Chondrocyte (in vitro differentiated cells): ENCODE data around the gene DHRS11. TPM values are rescaled to one million over a fixed set of nuclear protein-coding genes. Genes with fewer than 3 reads are reported as not detected.

ENCODE experiments used
- DNase-seq: peaks from one replicate; pipeline ENCODE4 v3.0.0; 2021; ENCODE audit warnings: mixed read lengths, low spot score
- H3K27ac Mint-ChIP-seq: one replicate; pipeline ENCODE4 v1.8.0; 2021; ENCODE audit warnings: mild to moderate bottlenecking, moderate library complexity, mixed read lengths; ENCODE audit not compliant: unreplicated experiment
- H3K27me3 Mint-ChIP-seq: 2 replicates; pipeline ENCODE4 v1.8.0; 2021; ENCODE audit warnings: low read depth, mixed read lengths
- H3K36me3 Mint-ChIP-seq: 2 replicates; pipeline ENCODE4 v1.8.0; 2021; ENCODE audit warnings: low read depth, mixed read lengths
- H3K4me1 Mint-ChIP-seq: 2 replicates; pipeline ENCODE4 v1.8.0; 2021; ENCODE audit warnings: low read depth, mild to moderate bottlenecking, mixed read lengths
- H3K4me3 Mint-ChIP-seq: one replicate; pipeline ENCODE4 v1.8.0; 2021; ENCODE audit warnings: mild to moderate bottlenecking, moderate library complexity, mixed read lengths; ENCODE audit not compliant: unreplicated experiment
- H3K9me3 Mint-ChIP-seq: 2 replicates; pipeline ENCODE4 v1.8.0; 2021; ENCODE audit warnings: low read depth, mixed read lengths
- total RNA-seq: library from RNA; stranded (reverse); gene quantifications from 3 replicates; pipeline ENCODE4 v1.2.1, GENCODE V29; 2021
- TF ChIP-seq, protein P1 (sequence below): fragments of 200-600 bp; sonication (generic); IDR thresholded peaks from 2 replicates; pipeline ENCODE4 v1.5.0; 2021; ENCODE audit warnings: antibody characterized with exemption, mild to moderate bottlenecking, moderate library complexity

The DHRS11 gene
- total RNA-seq, 1 donor from 2014 or later = 4.2 TPM

DNA sequence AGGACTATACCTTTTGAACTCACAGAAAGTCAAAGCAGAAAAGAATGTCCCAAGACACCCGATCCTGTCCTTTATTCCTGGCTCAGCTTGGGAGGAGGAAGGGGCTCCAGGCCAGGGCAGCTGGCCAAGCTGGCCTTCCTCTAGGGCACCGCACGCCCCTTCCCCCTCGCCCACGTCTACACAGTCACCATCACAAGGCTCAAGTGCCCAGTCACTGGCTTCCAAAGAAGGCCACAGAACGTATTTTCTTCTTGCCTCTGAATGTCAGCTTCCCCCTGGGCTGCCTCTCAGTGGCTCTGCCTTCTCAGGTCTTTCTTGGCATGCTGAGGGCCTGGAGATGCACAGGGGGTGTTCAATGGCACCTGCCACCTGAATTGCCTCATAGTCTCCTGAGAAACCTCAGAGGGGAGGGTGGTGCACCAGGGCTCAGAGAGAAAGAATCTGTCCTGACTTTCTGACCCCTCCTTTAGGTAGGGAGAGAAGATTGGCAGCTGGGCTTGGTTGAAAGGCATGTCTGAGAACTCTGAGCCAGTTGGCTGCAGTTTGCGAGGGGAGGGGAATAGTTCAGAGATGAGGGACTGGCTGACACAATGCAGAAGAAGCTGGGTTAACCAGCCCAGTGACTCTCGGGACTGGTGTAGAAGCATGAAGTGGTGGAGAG lies 2.1 kb downstream of the DHRS11 start:
- H3K36me3 Mint-ChIP-seq = peaks cover 4% of the 10 kb centered on the region
- H3K9me3 Mint-ChIP-seq = no peaks in the 10 kb centered on the region
- H3K4me1 Mint-ChIP-seq = peaks cover 19% of the 10 kb centered on the region
- TF ChIP-seq, protein P1, sequence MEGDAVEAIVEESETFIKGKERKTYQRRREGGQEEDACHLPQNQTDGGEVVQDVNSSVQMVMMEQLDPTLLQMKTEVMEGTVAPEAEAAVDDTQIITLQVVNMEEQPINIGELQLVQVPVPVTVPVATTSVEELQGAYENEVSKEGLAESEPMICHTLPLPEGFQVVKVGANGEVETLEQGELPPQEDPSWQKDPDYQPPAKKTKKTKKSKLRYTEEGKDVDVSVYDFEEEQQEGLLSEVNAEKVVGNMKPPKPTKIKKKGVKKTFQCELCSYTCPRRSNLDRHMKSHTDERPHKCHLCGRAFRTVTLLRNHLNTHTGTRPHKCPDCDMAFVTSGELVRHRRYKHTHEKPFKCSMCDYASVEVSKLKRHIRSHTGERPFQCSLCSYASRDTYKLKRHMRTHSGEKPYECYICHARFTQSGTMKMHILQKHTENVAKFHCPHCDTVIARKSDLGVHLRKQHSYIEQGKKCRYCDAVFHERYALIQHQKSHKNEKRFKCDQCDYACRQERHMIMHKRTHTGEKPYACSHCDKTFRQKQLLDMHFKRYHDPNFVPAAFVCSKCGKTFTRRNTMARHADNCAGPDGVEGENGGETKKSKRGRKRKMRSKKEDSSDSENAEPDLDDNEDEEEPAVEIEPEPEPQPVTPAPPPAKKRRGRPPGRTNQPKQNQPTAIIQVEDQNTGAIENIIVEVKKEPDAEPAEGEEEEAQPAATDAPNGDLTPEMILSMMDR = no peak
- H3K4me3 Mint-ChIP-seq = no peak overlapping the region
- peak overlapping the region; percentile 54 for H3K27ac Mint-ChIP-seq
- no peak for DNase-seq
- H3K27me3 Mint-ChIP-seq = no peaks in the 10 kb centered on the region

GRCh38 chr17:36594626-36595401 lies 3.1 kb downstream of the DHRS11 start:
- H3K27ac Mint-ChIP-seq = no peak overlapping the region

GRCh38 chr17:36597226-36597625 lies 5.5 kb downstream of the DHRS11 start:
- Mint-ChIP-seq H3K4me1 (peaks cover 25% of the 10 kb centered on the region), H3K4me3 (no peak overlapping the region), H3K36me3 (peaks cover 2% of the 10 kb centered on the region), H3K27ac (no peak overlapping the region), H3K27me3 (no peaks in the 10 kb centered on the region), H3K9me3 (no peaks in the 10 kb centered on the region)
- no peak for DNase-seq
- TF ChIP-seq, protein P1 = no peak

More at GRCh38 chr17:36594626-36595401, 3.1 kb downstream of the DHRS11 start:
- H3K9me3 Mint-ChIP-seq = no peaks in the 10 kb centered on the region
- peaks cover 19% of the 10 kb centered on the region for H3K4me1 Mint-ChIP-seq
- no peak for DNase-seq
- H3K36me3 Mint-ChIP-seq = peaks cover 2% of the 10 kb centered on the region
- no peak overlapping the region for H3K4me3 Mint-ChIP-seq
- H3K27me3 Mint-ChIP-seq = no peaks in the 10 kb centered on the region
- TF ChIP-seq, protein P1 = no peak

DNA sequence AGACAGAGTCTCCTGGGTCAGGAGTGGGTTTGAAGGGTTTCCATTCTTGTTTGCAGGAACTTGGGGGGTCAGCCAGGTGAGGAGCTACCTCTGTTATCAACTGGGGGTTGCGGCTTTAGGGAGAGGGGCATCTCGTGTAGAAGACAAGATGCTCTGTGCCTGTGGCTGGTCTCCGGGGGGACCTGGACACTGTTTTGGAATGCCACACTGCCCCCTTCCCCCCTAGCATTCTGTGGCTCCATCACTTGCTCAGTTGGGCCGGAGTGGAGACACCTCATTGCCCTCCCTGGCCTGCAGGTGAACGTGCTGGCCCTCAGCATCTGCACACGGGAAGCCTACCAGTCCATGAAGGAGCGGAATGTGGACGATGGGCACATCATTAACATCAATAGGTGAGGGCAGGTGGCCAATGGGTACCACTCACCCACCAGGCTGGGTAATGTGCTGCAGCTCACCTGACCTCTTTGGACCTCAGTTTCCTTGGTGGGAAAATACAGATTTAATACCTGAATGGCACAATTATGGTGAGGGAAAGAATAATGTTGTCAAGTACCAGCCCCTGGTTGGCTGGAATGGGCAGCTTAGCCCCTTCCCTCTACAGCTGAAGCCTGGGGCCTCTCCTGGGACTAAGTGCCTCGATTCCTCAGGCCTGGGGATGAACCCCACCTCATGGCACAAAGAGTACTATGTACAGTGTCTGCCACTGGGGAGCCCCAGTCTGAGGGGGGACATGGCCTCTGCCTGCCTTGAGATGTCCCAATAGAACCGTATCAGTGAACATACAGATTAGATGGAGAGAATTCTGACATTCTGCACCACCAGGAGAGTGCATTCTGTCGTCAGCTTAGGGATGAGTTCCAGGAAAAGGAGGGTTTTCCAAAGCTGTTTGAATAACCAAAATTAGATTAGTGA lies 6.4 kb downstream of the DHRS11 start:
- Mint-ChIP-seq H3K27me3 (no peaks in the 10 kb centered on the region), H3K36me3 (peaks cover 2% of the 10 kb centered on the region), H3K27ac (no peak overlapping the region), H3K4me3 (no peak overlapping the region), H3K9me3 (no peaks in the 10 kb centered on the region), H3K4me1 (peaks cover 25% of the 10 kb centered on the region)
- TF ChIP-seq, protein P1 = no peak
- DNase-seq = no peak

- H3K9me3 Mint-ChIP-seq = no peaks in the 10 kb centered on the region
- H3K4me3 Mint-ChIP-seq = no peak overlapping the region
These were observed 7.3 kb downstream of the DHRS11 start for GRCh38 chr17:36598951-36599401.

More at GRCh38 chr17:36598951-36599401, 7.3 kb downstream of the DHRS11 start:
- DNase-seq = no peak
- no peak overlapping the region for H3K27ac Mint-ChIP-seq
- H3K27me3 Mint-ChIP-seq = no peaks in the 10 kb centered on the region
- H3K36me3 Mint-ChIP-seq = peaks cover 2% of the 10 kb centered on the region
- H3K4me1 Mint-ChIP-seq = peaks cover 21% of the 10 kb centered on the region
- TF ChIP-seq, protein P1 = no peak
